Fibroblast of skin of scalp (primary cell): ENCODE measurements around the gene NPL.

Source experiments
- DNase-seq: peaks from one replicate; pipeline ENCODE4 v3.0.0-alpha.2; 2013

Gene NPL

DNA sequence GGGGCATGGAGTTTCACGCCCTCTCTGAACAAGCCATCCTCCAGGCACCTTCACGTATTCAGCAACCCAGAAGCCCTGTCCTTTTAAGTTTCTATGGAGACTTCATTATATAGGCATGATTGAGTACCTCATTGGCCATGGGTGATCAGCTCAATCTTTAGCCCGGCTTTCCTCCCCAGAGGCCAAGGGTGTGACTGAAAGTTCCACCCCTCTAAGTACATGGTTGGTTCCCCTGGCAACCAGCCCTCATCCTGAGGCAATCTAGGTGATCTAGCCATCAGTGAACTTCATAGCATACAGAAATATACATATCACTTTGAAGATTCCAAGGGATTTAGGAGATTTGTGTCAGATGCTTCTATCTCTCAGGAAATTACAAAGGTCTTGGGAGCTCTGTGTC, 28.2 kb downstream of the NPL start:
- no peak for DNase-seq

DNA sequence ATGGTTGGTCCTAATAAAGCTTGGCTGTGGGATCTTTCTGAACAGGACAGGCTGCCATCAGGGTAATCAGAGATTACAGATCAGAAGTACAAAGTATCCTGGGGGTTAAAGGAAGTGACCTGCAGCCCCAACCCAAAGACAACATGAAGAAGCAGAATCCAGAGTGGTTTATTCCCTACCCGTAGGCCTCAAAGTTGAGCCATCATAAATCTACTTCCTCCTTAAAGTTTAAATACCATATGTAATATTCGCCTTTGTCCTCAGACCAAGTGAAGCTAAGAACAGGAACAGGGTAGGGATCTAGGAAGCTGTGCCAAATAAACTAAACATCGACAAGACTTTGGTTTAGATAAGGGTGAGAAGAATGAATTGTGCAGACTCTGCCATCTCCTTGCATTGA, 33.6 kb downstream of the NPL start:
- no peak for DNase-seq

DNA sequence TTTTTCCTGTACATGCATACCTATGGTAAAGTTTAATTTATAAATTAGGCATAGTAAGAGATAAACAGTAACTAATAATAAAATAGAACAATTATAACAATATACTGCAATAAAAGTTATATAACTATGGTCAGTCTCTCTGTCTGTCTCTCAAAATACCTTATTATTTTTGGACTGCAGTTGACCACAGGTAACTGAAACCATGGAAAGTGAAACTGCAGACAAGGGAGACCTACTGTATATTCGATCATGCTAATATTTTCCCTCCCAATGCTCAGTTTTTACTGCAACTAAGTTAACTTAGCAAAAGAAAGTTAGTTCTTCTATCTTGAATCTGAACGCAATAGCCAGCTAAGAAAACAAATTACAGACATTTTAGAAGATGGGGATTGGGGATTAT, 37.3 kb downstream of the NPL start:
- no peak for DNase-seq

DNA sequence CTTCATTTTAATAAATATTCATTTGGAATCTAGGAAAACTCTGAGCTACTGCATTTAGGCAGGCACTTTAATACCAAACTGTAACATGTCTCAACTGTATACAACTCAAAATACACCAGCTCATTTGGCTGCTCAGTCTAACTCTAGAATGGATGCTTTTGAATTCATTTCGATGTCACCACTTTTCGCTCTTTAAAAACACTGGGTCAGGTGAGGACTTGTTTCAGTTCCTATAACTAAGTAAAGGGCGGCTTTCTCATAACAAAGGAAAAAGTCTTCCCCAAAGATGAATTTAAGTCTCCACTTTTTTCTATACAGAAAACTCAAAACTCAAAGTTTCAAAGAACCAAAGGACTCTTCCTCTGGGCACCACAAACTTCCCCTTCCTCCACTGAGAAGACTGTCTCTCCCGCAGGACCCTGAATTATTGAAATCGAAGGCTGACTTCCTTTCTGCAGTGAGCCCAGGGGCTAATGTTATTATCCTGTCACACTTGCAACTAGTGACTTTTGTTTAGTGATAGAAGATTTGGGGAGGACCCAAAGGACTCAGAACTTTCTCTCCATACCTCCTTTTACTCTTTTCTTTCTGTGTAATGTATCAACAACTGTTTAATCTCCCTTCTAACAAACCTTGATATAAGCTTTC, 39.8 kb downstream of the NPL start:
- no peak for DNase-seq

DNA sequence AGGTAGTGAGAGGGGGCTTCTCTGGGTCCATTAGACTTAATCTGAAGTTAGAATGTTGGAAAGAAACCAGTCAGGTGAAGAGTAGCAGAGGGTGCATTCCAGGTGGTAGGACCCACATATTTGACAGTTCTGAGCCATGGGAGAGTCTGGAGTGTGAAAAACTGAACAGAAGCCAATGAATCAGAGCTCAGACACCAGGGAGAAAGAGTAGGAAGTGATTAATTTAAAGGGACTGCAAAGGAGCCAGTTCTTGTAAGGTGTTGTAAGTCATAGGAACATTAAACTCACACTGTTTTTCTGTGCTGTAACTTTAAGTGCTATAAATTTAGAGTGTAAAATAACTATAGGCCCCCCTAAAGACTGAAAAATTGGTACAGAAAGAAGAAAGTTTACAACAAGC, 43.7 kb downstream of the NPL start:
- DNase-seq = no peak

DNA sequence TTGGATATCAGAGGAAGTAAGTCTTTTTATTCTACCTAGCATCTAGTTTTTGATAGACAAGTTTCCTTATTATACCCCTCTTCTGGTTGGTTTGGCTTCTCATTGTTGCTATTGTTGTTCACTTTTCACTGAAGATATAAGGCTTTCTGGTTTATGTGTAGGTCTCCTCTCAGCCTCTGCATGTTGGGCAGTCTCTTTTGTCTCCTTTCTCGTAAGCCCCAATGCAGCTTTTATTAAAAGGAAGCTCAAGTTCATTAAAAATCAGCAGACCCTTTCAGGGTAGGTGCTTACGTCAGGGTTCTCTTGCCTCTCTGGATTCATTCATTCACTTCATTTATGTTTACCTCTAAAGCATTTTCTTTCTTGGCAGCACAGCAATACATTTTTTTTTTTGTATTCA, 44.8 kb downstream of the NPL start:
- DNase-seq = no peak

DNA sequence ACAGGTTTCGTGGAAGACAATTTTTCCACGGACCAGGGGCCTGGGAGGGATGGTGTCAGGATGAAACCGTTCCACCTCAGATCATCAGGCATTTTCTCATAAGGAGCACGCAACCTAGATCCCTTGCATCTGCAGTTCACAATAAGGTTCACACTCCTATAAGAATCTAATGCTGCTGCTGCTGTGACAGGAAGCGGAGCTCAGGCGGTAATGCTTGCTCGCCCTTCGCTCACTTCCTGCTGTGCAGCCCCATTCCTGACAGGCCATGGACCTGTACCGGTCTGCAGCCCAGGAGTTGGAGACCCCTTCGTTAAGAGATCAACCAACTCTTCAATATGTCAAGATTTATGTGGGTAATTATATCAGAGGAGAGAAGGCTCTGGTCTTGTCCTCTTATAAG, 46.2 kb downstream of the NPL start:
- DNase-seq = no peak

DNA sequence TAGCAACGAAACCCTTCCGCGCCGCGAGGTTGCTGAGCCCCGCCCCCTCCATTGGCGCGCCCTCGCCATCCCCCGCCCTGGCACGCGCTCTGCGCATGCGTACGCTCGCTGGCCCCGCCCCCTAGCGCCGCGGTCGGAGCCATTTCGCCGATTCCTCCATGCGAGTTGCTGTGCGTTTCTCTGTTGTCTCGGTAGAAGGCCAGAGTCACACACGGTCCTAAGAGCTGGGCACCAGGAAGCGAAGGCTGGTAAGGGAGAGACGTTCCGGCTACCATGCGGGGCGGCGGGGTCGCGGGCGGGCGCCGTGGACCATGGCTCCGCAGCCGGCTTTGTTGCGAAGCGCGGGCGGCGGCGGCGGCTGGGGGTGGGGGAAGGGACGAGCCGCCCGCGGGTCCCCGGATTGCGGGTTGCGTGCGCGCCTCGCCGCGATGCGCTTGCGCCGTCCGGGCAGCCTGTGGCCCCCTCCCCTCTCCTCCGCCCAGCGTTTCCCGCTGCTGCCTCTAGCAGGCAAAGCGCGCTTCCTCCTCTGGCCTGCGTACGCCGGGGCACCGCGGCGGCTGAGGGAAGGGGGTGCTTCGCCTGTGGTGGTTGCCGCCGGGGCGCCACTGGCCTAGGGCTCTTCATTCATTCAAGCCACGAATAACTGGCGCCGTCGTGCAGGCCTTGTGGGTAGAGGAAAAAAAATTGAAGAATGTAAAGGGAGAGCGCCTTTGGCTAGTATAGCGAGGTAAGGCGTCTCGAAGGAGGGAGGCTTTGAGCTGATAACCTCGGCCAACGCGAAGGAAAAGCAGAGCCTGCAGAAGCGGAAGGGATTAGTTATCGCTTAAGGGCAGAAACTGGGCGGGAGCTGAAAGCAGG, 49.9 kb downstream of the NPL start, which contains the start of gene DHX9:
Gene DHX9, plus strand, starts transcription at position 139 of the 858 bp plus-strand sequence. CDS start 3,220 bp downstream, outside the sequence.
- peak; percentile 90 for DNase-seq

DNA sequence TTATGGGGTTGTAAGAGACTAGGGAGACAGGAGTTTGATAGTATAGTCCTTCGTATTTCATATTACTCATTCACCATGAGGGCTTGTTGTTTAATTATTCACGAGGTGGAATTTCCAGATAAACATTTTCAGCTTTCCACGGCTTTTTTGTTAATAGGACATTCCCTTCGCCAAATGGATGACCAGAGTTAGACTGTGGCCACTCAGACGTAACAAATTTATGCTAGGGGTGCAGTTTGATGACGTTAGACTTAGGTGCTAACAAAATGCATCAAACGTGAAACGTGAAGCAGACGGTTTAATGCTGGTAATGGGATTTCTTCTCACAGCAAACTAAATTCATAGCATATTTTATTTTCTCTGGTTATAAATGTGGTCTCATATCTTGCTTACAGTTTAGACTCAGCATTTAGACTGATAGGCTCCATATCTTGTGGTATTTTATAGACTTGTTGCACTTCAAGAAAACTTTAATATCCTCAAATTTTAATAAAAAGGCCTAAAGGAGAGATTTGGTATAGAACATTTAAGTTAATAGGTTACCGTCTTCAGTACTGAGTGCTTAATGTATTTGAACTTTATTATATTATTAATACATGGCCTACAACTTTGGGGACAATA, 51.9 kb downstream of the NPL start:
- DNase-seq = no peak

DNA sequence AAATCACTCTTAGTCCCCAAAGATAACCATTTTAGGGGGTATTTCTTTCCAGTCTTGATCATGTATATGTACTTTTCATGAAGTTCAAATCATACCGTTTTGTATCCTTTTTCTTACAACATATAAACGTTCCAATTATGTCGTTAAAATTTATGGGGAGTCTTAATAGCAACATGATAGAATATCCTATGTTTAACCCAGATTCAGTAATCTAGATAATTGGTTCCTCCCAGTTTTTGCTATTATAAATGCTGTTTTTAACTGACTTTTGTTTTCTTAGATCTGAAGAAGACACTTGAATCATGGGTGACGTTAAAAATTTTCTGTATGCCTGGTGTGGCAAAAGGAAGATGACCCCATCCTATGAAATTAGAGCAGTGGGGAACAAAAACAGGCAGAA, 52.7 kb downstream of the NPL start:
- no peak for DNase-seq

DNA sequence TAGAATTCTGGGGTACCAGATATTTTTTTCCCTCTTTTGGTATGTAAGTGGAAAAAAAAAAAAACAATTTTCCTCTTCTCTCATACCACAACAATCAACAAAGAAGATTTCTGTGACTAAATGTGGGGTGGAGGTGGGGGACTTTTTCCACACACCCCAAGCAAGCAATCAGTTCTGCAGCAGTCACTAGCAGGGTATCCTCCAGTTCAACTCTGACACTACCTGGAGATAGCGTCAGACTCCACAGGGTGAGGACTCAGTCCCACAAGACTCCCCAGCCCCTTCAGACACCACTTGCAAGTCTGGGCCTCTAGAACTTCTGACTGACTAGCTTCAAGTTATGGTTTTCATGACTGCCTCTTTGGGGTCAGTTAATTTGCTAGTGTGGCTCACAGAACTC, 55.8 kb downstream of the NPL start:
- DNase-seq = no peak

DNA sequence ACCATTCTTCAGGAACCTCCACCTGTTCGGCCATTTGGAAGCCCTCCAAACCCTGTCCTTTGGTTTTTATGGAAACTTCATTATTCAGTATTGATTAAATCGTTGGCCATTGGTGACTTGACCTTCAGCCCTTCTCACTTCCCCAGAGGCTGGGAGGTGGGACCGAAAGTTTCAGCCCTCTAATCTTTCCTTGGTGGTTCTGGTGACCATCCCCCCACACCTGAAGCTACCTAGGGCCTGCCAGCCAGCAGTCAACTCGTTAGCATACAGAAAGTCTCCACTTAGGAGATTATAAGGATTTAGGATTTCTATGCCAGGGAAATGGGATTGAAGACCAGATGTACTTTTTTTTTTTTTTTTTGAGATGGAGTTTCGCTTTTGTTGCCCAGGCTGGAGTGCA, 56.3 kb downstream of the NPL start:
- DNase-seq = no peak

DNA sequence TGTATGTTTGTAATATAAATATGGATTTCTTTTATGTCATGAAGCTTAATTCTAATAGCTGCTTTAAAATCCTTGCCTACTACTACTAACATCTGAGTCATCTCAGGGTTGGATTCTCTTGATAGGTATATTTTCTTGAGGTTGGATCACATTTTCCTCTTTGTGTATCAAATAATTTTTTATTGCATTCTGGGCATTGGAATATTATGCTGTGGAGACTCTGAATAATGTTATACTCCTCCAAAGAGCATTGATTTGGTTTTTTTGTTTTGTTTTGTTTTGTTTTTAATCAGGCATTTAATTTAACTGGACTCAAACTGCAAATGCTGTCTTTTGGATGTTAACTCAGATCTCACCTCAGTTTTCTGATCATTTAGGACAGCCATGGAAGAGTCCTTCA, 57.5 kb downstream of the NPL start:
- DNase-seq = no peak

DNA sequence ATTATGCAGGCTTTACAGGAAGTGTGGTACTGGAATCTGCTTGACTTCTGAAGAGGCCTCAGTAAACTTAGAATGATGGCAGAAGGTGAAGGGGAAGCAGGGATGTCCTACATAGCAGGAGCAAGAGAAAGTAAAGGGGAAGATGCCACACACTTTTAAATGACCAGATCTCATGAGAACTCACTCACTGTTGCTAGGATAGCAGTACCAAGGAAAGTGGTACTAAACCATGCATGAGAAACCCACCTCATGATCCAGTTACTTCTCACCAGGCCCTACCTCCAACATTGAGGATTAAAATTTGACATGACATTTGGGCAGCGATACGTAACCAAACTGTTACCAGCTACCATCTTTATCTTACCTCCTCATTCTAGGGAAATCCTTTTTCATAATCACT, 59.2 kb downstream of the NPL start:
- no peak for DNase-seq

DNA sequence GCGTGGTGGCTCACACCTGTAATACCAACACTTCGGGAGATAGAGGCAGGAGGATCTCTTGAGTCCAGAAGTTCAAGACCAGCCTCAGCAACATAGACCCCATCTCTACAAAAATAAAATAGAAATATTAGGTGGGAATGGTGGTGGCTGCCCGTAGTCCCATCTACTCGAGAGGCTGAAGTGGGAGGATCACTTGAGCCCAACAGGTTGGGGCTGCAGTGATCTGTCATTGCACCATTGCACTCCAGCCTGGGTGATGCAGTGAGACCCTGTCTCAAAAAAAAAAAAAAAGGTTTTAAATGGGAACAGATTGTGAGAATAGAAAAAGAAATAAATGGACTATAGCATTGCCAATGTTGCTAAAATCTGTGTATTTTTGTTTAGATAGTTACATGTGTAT, 60.7 kb downstream of the NPL start:
- no peak for DNase-seq

DNA sequence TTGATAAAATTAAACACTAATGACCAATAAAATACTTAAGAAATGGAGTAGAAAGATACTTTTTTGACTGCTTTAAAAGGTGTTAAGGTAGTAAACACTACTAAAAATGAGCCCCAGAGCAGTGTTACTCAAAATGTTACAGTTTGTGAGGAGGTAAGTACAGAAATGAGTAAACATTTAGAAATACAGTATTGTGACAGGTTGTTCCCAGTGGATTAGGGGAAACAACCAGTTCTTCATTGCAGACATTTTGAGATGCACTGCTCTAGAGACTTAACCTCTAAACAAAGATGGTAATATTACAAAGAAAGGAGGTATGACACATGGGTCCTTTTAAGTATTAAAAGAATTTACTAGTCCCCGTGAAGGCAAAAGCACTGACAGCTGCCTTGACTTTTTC, 62.3 kb downstream of the NPL start:
- no peak for DNase-seq

DNA sequence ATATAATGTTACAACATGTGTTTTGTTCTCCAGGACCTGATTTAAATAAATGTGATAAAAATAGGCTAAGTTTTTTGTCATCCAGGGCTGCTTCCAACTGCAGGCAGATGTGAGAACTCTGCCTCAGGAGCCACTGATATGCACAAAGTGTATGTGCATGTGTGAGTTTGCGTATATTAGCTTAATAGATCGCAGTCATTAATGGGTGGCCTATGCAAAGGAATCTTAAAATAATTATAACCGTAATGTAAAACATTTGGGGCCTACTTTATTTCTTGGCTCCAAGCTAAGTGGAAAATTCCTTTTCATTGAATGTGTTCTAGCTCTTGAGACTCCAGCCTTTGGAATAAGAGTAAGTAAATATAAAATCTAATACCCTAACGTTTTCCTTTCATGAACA, 66.3 kb downstream of the NPL start:
- DNase-seq = peak; percentile 20

DNA sequence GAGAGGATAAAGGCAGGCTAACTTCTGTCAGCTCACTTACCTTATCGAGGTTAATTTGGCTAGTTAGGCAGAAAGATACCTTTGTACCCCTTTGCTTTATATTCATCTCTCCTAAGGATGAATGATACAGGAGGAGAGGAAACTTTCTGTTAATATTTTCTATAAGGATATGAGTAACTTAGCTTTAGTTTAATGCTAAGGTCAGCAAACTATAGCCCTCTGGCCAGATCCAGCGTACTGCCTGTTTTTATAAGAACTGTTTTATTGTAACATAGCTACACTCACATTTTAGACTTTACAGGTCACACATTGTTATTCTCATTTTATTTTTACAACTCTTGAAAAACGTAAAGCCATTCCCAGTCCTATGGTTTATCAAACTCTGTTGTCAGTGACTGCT, 67.6 kb downstream of the NPL start:
- DNase-seq = no peak

DNA sequence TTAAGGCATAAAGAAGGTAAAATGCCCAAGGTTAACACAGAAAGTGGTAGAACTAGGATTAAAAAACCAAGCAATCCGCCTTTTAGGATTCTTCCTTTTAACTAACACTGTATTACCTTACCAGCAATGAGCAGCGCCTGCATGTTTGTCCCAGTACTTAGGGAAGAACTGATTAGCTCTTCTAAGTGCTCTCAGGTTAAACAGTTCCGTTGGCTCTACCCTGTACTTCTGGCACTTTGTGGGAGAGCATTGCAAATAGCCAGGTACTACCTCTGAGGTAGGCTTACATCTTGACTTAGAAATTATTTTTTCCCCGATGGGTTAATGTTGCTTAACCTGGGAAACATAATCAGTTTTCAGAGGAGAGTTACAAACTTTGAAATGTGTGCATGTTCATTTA, 71.1 kb downstream of the NPL start:
- DNase-seq = no peak

DNA sequence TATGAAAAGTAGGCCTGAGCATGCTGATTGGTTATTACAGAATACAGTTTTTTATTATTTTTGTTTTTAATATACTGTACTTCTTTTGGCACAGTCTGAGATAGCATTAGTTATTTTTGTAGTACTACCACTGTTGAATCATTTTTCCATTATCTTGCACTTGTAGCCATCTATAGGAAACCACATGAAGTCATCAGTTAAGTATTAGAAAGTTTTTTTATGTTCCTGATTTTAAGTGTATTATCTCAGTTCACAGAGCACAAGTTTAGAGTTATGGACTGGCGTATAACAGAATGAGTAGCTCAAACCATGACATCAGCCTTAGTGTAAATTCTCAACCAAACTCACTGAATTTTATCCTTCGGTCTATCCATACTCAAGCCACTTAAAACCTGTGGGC, 72.4 kb downstream of the NPL start:
- peak; percentile 30 for DNase-seq

DNA sequence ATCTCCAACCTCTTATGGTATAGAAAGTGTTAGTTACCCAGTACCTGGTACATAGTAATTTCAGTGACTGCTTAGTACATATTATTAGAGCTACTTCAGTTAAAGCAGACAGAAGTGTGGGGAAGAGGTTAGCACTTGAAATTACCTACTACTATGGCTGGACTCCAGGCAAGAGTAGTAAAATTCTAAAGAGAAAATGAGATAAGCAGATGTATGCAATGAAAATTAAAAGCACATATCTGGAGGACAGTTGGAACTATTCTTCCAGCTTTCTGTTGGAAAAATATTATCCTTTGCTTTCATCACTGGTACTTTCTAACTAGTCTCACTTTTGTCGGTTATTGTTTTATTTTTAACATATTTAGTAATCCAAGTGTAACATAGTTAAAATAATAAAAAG, 73.3 kb downstream of the NPL start:
- DNase-seq = no peak

DNA sequence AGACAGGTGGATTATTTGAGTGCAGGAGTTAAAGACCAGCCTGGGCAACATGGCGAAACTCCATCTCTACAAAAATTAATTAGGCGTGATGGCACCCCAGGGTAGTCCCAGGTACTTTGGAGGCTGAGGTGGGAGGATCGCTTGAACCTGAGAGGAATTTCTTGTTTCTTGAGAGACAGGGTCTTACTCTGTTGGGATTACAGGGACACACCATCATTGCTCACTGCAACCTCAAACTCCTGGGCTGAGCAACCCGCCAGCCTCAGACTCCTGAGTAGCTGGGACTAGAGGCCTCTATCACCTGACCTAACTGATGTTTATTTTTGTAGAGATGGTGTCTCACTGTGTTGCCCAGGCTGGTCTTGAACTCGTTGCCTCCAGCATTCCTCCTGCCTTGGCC, 74.4 kb downstream of the NPL start:
- DNase-seq = no peak

DNA sequence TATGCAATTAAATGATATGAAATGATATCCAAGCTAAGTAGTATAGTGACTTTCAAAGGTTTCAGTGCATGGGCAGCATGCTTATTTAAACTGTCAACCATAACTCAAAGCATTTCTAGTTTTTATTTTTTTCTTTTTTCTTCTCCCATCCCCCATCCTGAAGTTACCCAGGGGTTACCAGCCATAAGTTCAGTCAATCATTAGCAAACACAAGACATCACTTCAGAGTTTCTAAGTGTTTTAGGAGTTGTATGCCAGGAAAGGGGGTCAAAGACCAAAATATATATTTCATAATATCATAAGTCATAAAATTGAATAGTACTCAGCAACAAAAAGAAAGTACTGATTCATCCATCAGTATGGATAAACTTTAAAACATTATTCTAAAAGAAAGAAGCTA, 78.3 kb downstream of the NPL start:
- DNase-seq = no peak

DNA sequence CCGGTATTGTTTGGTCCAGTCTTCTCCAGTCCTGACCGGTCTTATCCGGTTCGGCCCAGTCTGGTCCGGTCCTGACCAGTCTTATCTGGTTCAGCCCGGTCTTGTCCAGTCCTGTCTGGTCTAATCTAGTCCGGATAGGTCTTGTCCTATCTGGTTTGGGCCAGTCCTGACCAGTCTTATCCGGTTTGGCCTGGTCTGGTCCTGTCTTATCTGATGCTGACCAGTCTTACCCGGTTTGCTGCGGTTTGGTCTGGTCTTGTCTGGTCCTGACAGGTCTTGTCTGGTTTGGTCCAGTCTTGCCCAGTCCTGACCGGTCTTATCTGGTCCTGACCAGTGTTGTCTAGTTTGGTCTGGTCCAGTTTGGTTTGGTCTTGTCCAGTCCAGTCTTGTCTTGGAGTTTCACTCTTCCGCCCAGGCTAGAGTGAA, 79.7 kb downstream of the NPL start:
- no peak for DNase-seq
